ENCODE results near the gene ACOT7. TPM values are rescaled to one million over a fixed set of nuclear protein-coding genes. Genes with fewer than 3 reads are reported as not detected.

The ACOT7 gene
- total RNA-seq, 4 donors from 2014 or later: 21.1 to 27.7 (median 24.6) TPM

DNA sequence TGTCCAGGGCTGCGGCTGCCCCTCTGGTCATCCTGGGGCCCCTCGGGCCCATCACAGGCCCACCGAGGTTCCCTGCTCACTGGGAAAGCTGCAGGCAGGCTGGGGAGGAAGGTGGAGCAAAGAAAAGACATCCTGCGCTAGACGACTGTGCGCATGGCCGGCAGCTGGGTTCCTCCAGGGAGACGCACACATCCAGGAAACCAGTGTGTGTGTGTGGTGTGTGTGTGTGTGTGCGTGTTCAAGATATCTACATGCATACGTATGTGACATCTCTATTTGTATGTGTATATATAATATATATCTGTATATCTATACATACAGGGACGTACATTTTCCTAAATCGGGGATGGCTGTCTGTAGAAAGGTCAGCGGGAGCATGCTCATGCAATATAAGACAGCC, 63.7 kb downstream of the ACOT7 start:
- 37 to 47% methylated on average over 13 of the region's 13 CpGs for WGBS, 2 donors
- TF ChIP-seq, protein P1, sequence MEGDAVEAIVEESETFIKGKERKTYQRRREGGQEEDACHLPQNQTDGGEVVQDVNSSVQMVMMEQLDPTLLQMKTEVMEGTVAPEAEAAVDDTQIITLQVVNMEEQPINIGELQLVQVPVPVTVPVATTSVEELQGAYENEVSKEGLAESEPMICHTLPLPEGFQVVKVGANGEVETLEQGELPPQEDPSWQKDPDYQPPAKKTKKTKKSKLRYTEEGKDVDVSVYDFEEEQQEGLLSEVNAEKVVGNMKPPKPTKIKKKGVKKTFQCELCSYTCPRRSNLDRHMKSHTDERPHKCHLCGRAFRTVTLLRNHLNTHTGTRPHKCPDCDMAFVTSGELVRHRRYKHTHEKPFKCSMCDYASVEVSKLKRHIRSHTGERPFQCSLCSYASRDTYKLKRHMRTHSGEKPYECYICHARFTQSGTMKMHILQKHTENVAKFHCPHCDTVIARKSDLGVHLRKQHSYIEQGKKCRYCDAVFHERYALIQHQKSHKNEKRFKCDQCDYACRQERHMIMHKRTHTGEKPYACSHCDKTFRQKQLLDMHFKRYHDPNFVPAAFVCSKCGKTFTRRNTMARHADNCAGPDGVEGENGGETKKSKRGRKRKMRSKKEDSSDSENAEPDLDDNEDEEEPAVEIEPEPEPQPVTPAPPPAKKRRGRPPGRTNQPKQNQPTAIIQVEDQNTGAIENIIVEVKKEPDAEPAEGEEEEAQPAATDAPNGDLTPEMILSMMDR (IDR thresholded peaks at IDR 0.05): no peak
- no peak for TF ChIP-seq POLR2A (IDR thresholded peaks at IDR 0.05)
- intact Hi-C loops (cut with DNase I; ENCODE audit: low total_unique reads): no loop called here
- no peak for DNase-seq (ENCODE audit: low spot score in 2 of 2)
- no peak overlapping the region for H3K4me3 ChIP-seq (ENCODE audit: low read depth, poor library complexity, severe bottlenecking)

- intact Hi-C loops (cut with DNase I; ENCODE audit: low total_unique reads): no loop called here
- H3K4me3 ChIP-seq (ENCODE audit: low read depth, poor library complexity, severe bottlenecking): no peak overlapping the region
- TF ChIP-seq POLR2A (IDR thresholded peaks at IDR 0.05): no peak
- TF ChIP-seq, protein P1 (IDR thresholded peaks at IDR 0.05): no peak
- WGBS, 2 donors: 40 to 47% methylated on average over 7 of the region's 7 CpGs
- DNase-seq (ENCODE audit: low spot score in 2 of 2): no peak
Measured at GRCh38 chr1:6329396-6329795, 64.2 kb downstream of the ACOT7 start.

DNA sequence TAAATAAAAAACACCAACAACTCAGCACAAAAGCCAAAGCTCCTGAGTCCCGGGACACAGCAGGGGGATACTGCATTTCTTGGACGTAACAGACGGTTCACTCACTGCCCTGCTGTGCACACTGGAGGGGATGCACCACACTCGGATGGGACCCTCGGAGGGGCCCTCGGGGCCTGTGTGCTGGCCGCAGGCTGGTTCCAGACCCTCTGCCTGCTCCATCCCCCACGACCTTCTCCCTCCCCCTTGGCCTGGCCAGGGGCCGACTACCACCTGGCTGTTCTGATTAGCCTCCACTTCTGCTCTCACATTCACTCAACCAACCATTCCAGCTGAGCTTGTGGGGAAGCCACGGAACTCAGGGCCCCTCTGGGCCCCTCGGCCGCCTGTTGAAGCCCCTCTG, 64.9 kb downstream of the ACOT7 start:
- TF ChIP-seq, protein P1 (IDR thresholded peaks at IDR 0.05): no peak
- TF ChIP-seq POLR2A (IDR thresholded peaks at IDR 0.05): no peak
- H3K4me3 ChIP-seq (ENCODE audit: low read depth, poor library complexity, severe bottlenecking): no peak overlapping the region
- intact Hi-C loops (cut with DNase I; ENCODE audit: low total_unique reads): no loop called here
- no peak for DNase-seq (ENCODE audit: low spot score in 2 of 2)
- WGBS, 2 donors: 82 to 89% methylated on average over 12 of the region's 12 CpGs

DNA sequence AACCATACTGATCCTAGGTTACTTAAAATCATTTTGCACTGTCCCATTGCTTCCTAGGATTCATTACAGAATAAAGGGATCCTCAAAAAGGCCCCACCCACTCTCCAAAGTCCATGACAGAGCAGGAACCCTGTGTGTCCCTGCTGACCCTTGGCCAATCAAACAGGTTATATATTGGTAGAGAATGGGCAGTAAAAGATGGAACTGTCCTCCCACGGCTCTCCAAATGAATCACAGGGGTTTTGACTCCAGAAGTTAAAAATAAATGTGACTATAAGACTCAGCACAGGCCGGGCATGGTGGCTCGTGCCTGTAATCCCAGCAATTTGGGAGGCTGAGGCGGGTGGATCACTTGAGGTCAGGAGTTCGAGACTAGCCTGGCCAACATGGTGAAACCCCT, 65.5 kb downstream of the ACOT7 start:
- DNase-seq (ENCODE audit: low spot score in 2 of 2): no peak
- 85 to 90% methylated on average over 5 of the region's 5 CpGs for WGBS, 2 donors
- H3K4me3 ChIP-seq (ENCODE audit: low read depth, poor library complexity, severe bottlenecking): no peak overlapping the region
- intact Hi-C loops (cut with DNase I; ENCODE audit: low total_unique reads): no loop called here
- no peak for TF ChIP-seq POLR2A (IDR thresholded peaks at IDR 0.05)
- TF ChIP-seq, protein P1 (IDR thresholded peaks at IDR 0.05): no peak

DNA sequence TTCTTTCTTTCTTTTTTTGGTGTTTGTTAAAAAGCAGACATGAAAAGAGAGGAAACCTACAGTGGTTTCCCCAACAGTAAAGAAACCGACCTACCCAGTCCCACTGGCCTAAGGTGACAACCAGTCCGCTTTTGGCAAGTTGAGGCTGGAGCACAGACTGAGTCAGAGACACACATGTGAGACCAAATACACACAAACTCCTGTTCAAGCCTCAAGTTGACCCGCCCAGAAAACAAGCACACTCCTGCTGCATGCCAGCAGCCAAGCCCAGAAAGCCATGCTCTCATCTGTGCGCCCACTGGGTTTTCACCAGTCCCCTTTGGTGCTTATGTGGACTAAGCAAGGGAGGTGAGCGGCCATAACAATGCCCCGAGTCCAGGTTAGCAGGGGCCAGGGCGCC, 68.1 kb downstream of the ACOT7 start:
- DNase-seq (ENCODE audit: low spot score in 2 of 2): peak in 1 of 2 donors; percentile 39
- WGBS, 2 donors: 53 to 65% methylated on average over 7 of the region's 7 CpGs
- H3K4me3 ChIP-seq (ENCODE audit: low read depth, poor library complexity, severe bottlenecking): no peak overlapping the region
- intact Hi-C loops (cut with DNase I; ENCODE audit: low total_unique reads): no loop called here
- no peak for TF ChIP-seq POLR2A (IDR thresholded peaks at IDR 0.05)
- TF ChIP-seq, protein P1 (IDR thresholded peaks at IDR 0.05): no peak

GRCh38 chr1:6322161-6322560, 71.4 kb downstream of the ACOT7 start:
- no peak for TF ChIP-seq POLR2A (IDR thresholded peaks at IDR 0.05)
- TF ChIP-seq, protein P1 (IDR thresholded peaks at IDR 0.05): no peak
- no peak overlapping the region for H3K4me3 ChIP-seq (ENCODE audit: low read depth, poor library complexity, severe bottlenecking)
- WGBS, 2 donors: 92 to 95% methylated on average over 10 of the region's 10 CpGs
- intact Hi-C loops (cut with DNase I; ENCODE audit: low total_unique reads): no loop called here
- no peak for DNase-seq (ENCODE audit: low spot score in 2 of 2)

All from lower leg skin (tissue), 4 donors.